HG02840 (cell line): Measurements from ENCODE around the gene ERCC5.
A peak's percentile ranks its signal among the peaks of the same experiment; 100 is the strongest.

Experiments
- ATAC-seq: cut with Tn5 transposase; IDR thresholded peaks from one replicate; pipeline ENCODE4 v1.9.1; 2021; ENCODE audit warnings: mild to moderate bottlenecking, moderate library complexity, moderate number of reproducible peaks; ENCODE audit not compliant: unreplicated experiment, low FRiP score

The ERCC5 gene

DNA sequence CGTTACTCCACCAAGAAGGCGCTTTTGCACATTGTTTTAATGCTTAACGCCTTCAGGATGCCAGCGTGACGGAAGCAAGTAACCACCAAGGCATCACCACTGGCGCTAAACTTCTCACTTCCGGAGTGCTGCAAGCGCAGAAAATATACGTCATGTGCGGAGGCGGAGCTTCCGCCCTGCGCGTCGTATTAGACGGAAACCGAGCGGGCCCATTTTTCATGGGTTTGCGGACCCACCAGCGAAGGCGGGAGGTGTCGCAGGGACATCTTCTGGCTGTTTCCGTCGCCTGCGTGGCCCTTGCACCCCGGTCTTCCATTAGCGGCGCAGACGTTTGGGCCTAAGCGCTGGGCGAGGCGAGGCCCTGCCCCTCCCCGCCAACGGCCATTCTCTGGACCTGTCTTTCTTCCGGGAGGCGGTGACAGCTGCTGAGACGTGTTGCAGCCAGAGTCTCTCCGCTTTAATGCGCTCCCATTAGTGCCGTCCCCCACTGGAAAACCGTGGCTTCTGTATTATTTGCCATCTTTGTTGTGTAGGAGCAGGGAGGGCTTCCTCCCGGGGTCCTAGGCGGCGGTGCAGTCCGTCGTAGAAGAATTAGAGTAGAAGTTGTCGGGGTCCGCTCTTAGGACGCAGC lies at the start of gene ERCC5:
Gene ERCC5 (plus strand): TSS at position 403 of the 631 bp plus-strand sequence. CDS start 235 bp downstream, outside the sequence.
- peak; percentile 87 for ATAC-seq

DNA sequence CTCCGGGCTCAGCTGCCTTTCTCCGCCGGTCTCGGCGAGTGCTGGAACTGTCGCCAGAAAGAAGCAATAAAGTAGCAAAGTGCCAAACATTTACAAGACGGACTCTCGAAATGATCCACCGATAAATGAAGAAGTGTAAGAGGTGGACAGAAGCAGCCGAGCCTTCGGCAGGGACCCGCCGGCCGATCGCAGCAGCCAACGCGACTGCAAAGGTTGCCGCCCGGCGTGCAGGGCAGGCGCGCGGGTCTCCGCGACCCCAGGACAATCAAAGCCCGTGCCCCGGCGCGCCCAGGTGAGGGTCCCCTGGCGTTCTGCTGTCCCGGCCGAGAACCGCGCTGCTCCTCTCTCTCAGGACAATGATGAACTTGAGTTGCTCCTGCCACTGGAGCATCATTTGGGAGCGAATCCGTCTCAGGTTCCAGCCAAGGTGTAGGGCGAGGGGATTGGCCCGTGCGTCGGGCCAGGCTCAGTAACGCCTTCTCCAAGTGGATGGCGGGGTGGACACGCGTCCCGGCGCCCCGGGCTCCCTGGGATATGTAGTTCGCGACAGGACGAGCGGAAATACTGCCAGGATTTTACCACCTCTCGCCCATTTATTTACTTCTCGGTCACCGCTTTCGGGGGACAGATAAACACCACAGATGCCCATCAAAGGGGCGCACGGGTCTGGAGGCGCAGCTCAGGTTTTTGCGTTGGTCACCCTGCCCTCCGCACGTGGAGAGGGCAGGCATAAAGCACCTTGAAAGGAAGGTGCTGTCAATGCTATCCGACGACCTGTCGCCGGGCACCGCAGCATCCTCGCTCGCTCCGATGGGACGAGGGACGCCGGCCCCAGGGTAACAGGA lies 47.0 kb upstream of the ERCC5 start, which contains the start of the genes BIVM and POGLUT2:
Gene BIVM (plus strand): TSS at position 539 of the 845 bp plus-strand sequence. CDS start 8,149 bp downstream, outside the sequence.
Gene POGLUT2 (minus strand): TSS at position 396 of the 845 bp plus-strand sequence. CDS start 306 bp downstream, at position 90.
- ATAC-seq = peak; percentile 73

DNA sequence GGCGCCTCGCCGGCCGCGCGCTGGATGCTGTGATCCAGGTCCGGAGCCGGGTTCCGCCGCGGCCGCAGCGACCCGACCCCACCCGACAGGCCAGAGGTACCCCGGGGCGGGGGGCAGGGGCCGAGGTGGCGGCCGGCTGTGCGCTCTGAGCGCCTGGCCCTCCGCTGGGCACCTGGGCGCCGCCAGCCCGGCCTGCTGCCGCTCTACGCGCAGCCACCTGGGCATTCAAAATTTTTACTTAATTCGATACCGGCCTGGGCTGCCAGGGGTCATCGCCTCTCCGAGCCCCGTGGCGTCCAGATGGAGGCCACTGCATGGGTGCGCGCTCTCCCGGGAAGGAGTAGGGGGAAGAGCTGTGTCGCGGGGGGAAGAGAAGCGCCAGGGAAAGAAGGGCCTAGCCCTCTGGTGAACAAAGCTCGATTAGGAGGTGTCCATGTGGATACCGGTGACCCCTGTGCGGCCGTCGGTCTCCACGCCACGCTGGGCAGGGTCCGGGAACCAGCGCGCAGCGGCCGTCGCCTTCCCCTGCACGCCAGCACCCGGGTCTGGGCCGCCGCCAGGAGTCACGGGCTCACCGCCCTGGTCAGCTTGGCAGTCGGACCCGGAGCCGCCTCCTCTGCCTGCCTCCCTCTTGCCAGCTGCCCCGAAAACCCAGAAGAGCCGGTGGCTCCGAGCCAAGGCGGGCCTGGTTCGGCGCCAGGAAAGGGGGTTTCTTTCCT lies 46.2 kb upstream of the ERCC5 start:
- ATAC-seq = peak; percentile 11

DNA sequence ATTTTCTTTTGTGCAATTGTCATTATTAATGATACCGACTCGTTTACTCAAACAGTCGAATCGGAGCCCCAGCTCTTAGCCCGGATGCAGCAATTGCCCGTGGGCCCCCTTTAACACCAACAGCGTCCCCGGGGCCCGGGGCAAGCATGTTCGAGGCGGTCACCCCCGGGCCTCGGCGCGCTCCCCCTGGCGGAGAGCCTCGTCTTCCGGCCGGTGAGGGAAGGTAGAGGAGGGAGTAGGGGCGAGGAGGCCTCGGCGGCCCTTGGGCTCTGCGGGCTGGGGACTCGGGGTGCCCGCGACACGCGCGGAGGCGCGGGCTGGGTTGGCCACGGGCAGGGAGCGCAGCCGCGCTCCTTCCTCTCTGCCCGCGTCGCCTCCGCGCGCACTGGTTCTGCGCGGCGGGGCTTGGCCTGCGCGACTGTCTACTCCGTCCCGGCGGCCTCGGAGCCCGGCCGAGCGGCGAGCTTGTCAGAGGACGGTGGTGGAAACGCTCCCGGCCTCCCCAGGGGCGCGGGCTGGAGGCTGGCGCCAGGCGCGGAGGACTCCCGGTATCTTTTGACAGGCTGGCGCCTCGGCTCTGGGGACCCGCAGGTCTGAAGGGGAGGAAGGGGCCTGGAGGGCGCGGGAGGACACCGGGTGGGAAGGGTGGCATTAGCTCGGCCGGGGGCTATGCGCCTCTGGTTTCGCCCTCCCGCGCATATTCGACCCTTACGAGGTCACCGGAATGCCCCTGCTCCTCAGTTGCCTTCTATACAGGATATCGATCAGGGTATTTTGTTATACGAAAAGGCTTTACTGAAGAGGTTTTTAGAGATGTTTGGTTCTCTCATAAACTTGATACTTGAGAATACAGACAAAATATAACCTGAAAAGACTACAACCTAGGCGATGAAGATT lies 45.4 kb upstream of the ERCC5 start:
- peak; percentile 75 for ATAC-seq

DNA sequence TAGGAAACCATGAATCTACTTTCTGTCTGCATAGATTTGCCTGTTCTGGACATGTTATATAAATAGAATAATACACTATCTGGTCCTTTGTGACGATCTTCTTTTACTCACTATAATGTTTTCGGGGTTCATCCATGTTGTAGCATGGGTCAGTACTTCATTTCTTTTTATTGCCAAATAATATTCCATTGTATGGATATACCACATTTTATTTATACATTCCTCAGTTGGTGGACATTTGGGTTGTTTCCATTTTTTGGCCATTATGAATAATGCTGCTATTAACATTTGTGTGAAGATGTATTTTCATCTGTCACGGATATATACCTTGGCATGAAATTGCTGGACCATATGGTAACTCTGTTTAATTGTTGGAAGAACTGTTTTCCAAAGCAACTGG lies 40.2 kb upstream of the ERCC5 start:
- ATAC-seq = no peak

DNA sequence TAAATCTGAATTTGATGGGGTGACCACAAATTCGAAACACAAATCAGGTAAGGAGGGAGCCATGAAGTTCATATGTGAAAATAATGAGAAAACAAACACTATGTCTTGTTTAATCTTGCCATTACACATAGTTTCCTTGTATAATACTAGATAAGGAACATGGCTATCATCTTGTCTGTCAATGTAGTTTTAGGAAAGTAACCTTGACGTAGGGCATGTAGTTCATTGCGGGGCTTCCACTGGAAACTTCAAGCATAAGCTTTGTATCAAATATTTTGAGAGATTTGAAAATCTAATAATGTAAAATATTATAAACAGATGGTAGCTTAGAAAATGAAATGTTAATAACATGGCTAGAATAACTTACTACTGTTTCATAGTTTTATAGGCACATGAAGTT lies 38.1 kb upstream of the ERCC5 start:
- ATAC-seq = no peak

DNA sequence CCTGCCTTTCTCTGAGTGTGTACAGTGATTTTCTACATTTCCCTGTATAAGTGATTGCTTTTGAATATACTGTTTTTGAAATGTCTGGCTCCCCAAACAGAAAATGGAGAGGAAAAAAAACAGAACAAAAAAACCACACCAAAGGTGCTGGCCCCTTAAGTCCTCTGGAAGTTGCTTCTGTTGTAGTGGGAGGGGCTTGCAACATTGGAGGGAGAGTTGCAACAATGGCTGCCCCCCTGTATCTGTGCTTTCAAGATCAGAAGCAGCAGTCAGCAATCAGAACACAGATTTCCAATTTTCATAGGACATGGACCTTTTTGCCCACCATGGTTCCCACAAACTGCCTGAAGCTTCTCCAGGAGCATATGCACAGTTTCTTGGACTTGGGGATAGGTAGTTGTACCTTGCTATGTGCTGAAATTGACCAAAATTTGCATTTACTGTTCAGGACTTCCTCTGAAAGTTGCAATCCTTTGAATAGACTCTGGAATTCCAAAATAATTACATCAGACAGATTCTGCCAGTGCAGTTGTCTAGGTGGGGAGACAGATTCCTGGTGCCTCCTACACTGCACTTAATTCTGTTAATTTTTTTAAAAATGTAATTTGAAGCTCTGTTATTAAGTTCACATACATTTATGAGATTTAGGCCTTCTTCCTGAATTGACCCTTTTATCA lies 33.1 kb upstream of the ERCC5 start:
- no peak for ATAC-seq

DNA sequence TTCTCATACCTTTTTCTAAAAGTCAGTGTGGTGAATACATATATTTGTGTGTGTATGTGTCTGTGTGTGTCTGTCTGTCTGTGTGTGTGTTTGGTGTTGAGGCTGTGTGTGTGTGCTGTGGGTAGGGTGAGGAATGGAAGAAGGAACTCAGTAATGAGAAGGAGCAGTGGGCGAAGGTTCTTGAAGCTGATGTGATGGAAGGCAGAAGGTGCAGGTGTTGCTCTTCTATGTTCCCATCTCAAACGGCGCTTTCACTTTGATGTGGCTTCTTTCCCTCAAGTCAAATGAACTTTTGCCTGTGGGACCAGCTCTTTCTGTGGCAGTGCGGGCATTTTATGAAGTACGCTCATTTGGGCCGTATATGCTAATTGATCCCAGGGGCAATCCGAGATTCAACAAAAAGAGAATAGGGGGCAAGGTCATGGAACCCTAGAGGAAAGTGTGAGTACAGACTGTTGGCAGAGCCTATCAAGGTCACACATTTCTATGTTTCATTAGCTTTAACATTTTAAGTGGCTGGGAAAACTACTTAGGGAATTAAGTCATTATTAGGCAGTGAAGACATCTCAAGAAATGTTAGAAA lies 31.7 kb upstream of the ERCC5 start:
- ATAC-seq = no peak

DNA sequence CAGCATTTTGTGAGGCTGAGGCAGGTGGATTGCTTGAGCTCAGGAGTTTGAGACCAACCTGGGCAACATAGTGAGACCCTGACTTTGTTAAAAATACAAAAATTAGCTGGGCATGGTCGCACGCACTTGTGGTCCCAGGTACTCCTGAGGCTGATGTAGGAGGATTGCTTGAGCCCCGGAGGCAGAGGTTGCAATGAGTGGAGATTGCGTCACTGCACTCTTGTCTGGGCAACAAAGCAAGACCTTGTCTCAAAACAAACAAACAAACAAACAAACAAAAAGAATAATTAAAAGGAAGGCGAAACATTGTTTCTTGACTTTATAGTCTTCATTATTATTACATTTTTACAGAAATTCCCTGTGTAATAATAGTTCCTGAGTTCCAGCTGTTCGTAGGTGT lies 31.0 kb upstream of the ERCC5 start:
- no peak for ATAC-seq

DNA sequence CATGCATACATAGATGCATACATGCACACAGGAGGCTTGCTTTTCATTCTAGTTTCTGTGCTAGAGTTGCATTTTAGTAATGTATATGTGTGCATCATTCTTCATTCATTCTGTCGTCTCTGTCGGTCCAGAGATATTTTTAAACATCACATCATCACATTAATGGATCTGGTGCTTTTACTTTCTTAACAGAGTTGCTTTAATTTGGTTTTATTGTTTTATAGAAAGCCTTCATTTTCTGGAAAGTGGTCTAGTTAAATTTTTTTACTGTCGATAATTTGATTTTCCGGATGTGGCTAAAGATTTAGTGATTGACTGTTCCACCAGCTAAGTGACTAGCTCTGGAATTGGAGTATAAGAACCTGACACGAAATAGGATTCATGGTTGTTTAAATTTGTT lies 30.0 kb upstream of the ERCC5 start:
- ATAC-seq = no peak

DNA sequence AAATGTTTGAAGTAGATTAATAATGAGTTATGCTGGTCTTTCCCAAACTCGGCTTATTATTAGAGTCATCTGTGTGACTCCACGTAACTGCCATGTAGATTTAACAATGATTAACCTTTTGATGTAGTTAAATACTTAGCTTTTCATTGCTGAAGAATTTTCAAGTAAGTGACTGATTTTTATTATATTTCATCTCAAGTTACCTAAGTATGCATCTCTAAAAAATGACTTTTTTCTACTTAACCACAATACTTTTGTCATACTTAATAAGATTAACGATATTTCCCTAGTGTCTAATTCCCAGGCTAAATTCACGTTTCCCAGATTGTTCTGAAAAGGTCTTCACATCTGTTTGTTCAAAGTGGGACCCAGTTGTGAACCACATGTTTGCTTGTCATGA lies 29.1 kb upstream of the ERCC5 start:
- ATAC-seq = no peak

DNA sequence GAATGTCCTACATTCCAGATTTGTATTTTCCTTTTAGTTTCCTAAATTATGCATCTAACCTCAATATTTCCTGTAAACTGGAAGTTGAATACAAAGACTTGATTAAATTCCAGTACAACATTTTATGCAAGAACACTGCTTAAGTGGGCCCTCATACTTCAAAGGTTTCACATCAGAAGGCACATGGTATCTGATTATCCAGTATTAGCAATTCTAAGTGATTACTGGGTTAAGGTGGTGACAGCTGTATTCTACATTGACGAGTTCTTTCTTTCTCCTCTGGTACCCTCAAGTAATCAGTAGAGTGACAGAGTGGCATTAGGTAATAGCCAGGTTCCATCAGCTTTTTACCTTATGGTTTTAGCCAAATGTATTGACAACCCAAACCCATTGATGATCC lies 28.6 kb upstream of the ERCC5 start:
- no peak for ATAC-seq

DNA sequence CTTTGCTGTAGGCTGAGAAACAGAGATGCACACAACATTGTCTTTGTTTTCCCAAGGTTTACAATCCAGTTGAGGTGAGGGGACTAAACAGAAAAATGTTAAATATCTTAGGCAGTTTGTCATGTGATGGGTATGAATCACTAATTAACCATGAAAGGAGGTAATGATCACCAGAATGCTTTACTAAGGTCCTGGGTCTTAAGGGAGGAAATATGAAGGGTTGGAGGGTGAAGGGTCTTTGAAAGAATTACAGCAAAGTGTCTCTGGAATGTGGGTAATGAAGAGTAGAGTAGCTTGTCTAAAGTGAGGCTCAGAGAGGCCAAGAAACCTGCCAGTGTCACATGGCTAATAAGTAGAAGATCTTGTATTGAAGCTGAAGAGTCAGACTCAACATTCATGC lies 27.9 kb upstream of the ERCC5 start:
- ATAC-seq = no peak

DNA sequence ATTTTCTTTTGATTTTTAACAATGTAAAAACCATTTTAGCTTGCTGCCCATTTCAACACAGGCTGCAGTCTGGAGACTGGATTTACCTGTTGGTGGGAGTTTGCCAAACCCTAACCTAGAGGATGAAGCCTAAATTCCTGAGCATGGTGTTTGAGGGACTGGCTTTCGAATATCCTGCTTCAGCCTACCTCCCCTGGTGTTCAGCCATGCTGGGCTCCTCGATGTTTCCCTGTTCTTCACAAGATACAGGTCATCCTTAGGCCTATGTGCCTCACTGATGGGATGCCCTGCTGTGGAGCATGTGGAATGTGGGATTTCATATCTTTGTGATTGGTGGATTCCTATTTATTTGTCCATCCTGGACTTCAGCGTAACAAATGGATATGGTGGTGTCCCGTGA lies 20.4 kb upstream of the ERCC5 start:
- no peak for ATAC-seq

DNA sequence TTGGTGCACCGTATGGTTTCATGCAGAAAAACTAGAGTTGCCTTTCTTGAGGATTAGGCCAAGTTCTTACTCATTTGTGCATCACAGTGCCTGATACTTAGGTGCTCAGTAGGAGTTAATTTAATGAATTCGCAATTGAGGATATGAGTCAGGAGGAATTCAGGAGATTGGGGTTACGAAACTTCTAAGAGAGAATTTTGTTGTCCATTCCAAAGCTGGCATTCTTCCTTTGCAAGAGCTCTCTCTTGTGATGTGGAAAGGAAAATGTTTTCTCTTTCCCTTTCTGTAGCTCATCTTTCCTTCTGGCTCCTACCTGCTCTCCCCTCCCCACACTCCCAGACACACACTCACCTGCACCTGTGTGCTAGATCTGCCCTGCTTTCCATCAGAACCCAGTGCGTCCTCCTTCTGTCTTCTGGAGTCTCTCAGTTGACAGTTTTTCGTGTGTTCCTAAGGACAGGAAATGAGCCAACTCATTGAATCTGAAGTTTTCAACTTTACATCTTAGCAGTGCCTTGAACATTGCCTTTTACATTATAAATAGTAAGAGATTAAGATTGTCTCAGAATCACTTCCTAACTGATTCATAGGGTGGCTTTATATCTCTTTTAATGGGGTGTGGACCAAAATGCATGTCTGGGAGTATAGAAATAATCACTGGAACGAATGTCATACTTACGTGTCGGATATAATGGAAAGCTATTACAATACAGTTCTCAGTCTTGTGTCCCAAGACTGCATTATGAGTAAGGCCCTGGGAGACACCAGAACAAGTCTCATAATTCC lies 19.7 kb upstream of the ERCC5 start:
- no peak for ATAC-seq

DNA sequence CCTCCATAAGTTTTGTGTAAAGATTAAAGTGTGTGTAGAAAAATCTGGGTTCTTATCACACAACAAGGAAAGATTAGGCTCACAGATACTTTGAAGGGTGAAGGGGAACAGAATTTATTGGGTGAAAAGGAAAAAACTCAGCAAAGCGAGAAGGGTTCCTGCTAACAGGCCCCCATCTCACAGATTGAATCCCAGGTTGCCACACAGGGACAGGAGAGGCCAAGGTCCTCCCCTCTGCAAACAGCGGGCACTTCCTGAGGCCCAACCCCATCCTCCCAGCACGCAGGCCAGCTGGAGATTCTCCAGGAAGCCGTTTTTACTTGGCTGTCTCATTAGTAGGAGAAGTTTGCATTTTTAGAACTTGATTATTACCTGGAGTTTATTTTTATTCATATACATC lies 15.2 kb upstream of the ERCC5 start:
- ATAC-seq = no peak

DNA sequence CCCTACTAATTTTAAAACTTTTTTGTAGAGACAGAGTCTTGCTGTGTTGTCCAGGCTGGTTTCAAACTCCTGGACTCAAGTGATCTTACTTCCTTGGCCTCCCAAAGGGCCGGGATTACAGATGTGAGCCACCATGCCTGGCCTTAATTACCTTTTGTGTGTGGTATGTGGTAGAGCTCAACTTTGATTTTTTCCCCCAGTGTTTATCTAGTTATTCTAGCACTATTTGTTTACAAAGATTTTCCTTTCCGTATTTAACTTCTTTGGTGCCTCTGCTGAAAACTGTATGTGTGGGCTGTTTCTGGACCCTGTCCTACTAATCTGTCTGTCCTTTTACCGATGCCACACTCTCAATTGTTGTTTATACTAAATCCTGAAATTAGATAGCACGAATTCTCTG lies 9.4 kb upstream of the ERCC5 start:
- no peak for ATAC-seq

DNA sequence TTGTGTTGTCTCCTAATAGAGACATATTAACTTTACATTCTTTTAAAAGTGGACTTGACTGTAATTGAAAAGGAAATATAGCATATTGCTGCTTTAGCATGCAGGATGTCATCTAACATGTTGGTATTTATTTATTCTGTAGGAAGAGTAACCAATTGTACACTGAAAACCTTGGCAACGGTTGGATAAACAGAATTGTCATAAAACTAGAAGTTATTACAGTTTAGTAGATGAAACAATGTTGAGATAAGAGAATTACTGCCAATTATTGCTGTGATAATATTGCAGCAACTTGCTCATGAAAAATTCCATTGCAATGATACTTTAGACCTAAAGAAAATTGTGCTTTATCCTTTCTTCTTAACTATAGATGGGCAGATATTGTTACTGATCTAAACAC lies 7.6 kb upstream of the ERCC5 start:
- ATAC-seq = no peak
